ENCODE data around the gene RAD51B.
A peak's percentile ranks its signal among the peaks of the same experiment; 100 is the strongest.

RAD51B gene

GRCh38 chr14:68569970-68570409 is 750.4 kb downstream of the RAD51B start:
- no peak for DNase-seq

GRCh38 chr14:68571114-68571591 is 751.6 kb downstream of the RAD51B start:
- no peak for DNase-seq

DNA sequence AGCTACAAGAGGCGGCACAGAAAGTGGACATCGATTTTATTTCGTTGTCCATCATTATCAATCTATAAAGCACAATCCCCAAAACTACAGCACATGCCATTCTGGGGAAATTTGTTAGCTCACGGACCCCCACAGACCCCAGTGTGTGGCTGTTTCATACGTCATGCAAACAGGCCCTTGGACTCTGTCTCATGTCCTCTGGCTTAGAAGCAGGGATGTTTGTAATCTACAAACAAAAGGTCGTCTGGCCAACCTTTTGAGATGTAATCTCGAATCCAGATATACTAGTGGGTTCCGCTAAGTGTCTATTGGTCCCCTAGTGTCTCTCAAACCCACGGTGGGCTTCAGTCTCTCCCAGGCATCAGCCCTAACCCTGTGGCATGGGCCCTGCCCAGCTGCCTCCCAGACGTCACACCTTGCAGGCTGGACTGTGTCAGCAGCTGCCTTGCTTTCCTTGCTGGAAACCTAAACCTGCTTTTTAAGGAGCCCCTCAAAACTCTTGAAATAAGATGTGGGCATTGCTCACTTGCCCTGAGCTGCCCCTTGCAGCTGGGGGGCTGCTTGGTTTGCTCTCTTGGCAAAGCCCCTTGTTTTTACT is 752.4 kb downstream of the RAD51B start:
- DNase-seq = no peak

- no peak for DNase-seq
Observed at GRCh38 chr14:68573126-68573525, 753.5 kb downstream of the RAD51B start.

- DNase-seq = no peak
Observed at GRCh38 chr14:68573722-68574121, 754.1 kb downstream of the RAD51B start.

DNA sequence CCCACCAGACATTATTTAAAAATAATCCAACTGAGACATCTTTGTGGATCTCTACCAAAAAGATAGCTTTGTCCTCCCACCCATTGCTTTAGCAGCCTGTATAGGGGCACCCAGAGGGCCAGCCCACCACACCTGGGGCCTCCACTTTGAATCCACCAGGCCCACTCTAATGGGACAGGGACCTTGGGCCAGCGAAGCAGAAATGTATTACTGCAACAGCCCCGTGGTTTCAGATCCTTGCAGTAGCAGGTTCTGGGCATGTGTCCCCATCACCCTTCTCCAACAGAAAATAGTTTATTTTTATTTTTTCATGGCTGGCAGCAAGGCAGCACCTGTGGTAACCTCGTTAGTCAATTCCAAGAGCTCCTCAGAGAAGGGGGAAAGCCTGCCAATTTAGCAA is 754.9 kb downstream of the RAD51B start:
- DNase-seq = no peak

DNA sequence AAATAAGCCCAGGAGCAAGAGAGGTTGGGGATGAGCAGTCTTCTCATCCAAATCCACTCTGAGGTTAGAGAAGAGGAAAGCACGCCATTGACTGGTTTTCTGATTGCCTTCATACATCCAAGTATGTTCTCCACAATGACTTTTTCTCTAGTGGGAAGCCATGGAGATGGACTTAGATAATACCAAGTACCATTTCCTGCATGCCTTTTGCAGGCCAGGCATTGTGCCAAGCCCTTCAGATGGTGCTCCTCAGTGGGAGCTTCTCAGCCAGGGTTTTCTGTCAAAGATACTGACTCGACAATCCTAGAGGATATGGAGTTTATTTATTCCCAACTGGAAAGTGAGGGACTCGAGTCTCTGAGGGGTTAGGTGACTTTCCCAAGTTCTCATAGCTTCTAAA is 755.3 kb downstream of the RAD51B start:
- DNase-seq = peak; percentile 82

DNA sequence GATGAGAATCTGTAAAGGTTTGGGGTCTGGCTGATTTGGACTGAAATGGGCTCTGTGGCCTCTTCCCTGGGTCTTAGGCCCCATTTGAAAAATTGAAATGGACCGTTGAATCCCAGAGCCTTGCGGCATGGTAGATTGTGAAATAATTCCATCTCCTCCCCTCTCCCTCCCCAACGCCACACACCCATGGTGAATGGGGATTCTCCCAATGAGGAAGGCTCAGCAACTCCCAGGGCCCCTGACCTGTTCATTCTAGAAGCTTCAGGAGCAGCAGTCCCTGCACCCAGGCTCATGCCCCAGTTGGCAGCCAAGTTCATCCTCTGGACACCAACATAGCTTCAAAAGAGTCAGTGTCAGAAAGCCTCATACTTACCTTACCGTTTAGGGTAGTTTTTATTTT is 755.8 kb downstream of the RAD51B start:
- DNase-seq = no peak

DNA sequence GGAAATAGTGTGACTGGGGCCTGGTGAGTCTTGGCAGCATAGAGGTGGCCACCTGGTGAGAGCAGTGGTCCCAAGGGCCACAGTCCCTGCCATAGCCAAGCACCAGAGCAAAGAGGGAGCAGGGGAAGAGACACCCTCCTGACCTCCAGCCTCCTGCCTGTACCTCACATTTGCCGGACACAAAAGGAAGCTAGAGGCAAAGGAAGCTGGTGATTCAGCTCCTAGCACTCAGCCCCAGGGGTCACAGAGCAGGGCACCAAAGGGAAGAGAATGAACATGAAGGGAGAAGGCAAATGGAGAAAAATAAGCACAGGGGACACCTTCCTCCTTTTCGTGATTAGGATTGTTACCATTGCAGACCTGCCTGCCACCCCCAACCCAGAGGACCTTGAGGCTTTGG is 756.5 kb downstream of the RAD51B start:
- DNase-seq = peak; percentile 70

GRCh38 chr14:68576496-68577244 is 757.1 kb downstream of the RAD51B start:
- peak; percentile 88 for DNase-seq

- peak; percentile 98 for DNase-seq
Observed at GRCh38 chr14:68577802-68578541, 758.4 kb downstream of the RAD51B start.

DNA sequence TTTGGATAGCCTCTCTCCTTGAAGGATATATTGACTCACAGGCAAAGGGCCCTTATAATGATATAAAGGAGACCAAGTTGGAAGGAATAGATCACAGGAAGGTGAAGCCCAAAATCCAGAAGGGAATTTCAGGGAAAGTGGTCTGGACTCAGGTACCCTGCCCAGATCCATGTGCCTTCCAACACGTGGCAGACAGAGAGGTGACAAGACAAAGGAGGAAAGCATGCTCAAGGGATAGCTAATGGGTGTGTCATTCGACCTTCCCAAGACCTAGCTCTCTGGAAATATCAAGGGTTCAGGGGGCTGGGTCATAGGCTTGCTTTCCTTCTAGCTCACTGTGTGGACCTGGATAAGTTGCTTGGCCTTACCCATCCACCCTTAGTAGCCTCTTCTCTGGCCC is 759.0 kb downstream of the RAD51B start:
- DNase-seq = peak; percentile 25

DNA sequence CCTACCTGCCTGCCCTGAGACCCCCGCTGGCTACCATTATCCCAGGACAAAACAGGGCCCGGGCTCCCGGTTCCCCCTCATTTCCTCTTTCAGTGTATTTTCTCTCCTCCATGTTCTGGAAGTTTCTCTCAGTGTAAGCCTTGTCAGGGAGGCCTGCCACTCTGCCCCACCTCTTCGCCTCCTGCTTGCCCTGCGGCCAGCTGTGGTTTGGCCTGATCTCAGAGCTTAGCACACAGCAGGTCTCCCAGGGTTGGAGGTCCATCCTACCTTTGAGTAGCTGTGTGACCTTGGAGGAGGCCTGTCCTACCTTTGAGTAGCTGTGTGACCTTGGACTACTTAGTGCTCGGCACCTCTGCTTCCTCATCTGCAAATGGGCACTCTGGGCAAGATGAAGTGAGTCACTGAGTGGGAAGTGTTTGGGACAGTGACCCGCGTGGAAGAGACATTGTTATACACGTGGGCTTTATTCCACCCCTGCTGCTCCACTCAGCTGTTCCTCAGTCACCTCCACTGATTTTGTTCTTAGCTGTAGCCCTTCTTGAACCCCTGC is 760.6 kb downstream of the RAD51B start:
- no peak for DNase-seq

DNA sequence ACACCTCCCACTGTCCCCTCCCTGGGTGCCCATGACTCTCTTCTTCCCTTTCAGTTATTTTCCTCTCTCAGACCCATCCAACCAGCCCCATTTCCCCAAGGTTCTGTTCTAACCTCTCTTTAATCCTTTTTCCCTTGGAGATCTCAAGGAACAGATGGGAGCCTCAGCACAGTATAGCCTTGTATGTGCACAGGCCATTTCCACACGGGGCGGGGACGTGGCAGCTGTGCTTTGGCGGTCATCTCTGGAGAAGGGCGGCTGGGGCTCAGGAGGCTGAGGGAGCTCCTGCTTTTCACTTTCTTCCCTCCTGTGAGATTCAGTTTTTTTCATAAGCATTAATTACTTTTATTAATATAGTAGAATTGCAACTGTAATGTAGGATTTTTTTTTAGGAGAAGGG is 761.1 kb downstream of the RAD51B start:
- no peak for DNase-seq

GRCh38 chr14:68583548-68584280 is 764.1 kb downstream of the RAD51B start:
- no peak for DNase-seq

GRCh38 chr14:68584786-68585185 is 765.2 kb downstream of the RAD51B start:
- DNase-seq = no peak

- DNase-seq = no peak
Observed at GRCh38 chr14:68585690-68586089, 766.1 kb downstream of the RAD51B start.

- DNase-seq = no peak
Observed at GRCh38 chr14:68586896-68587751, 767.5 kb downstream of the RAD51B start.

DNA sequence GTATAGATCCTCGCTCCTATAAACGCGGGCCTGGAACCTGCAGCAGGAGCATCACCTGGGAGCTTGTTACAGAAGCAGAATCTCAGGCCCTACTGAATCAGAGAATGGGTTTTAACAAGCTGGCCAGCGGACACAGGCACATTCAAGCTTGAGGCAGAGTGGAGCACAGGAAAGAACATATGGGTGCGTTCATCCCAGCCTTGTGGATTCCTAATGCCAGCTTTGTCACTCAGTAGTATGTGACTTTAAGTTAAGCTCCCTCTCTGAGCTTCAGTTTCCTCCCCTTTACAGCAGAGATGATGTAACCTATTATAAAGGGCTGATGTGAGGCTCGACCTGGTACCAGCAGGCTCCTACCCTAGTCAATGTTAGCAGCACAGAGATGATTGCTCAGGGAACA is 768.4 kb downstream of the RAD51B start:
- no peak for DNase-seq

DNA sequence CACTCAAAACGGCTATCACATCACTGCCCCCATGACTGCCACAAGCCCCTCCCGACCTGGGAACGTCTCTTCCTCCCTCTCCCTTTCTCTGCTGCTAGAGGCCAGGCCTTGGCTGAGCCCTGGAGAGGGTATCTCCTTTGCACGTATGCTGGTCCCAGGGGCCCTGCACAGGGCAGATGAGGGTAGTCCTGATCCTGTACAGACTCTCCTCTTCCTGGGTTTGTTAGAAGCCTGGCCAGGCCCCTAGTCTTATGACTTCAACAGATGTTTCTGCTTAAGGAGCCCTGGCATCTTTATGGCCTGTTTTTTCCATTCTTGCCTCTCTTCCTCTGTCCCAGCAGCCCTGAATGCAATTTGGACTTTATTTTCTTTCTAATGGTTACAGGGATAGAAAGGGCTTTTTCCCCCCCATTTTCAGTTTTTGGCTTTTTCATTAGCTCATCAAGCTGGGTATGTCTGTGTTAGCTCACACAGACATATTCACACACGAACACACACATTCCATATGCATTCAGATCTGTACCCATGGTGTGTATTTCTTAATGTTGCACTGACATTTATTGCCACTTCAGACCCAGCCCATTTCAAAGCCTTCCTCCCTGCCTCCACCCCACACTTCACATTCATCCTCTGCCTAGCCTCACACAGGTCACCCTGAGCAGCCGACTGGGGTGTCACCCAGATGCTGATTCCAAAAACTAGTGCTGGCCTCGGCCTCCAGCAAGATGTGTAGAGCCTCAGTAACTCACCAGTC is 770.0 kb downstream of the RAD51B start:
- DNase-seq = no peak

DNA sequence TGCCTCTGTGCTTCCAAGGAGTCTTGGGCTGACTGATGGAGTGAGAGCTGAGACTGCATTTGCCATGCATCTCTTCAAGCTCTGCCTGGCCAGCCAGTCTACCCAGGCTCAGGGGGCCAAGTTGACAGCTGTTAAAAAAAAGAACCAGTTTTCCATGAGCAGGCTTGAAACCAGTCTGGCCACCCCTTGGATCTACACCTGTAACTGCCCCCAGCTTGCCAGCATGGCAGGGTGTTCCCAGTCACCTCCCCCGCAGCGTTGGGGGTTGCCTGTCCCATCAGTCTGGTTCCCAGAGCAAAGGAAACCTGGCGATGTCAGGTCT is 770.6 kb downstream of the RAD51B start:
- DNase-seq = no peak
